HEK293 (cell line): Measurements from ENCODE around the gene KLF2.
A peak's percentile ranks its signal among the peaks of the same experiment; 100 is the strongest.

ENCODE experiments used
- CTCF ChIA-PET: fragments of 350-600 bp; formaldehyde crosslinking; extraction: SDS; loops from one replicate; lab custom pipeline; 2021; ENCODE audit warnings: antibody characterized with exemption; lab: Yijun Ruan, JAX
- POLR2A ChIA-PET: fragments of 300-600 bp; formaldehyde crosslinking; extraction: SDS; loops from one replicate; lab custom pipeline; 2020; ENCODE audit warnings: antibody characterized with exemption, inconsistent platforms; lab: Yijun Ruan, JAX
- H3K27ac ChIP-seq: fragments of 200-500 bp; sonication (Bioruptor generic); 2 replicates; pipeline ENCODE4 v1.5.1; 2014; ENCODE audit warnings: low read depth, low read length, control low read depth, inconsistent platforms; ENCODE audit errors: extremely low read depth
- H3K36me3 ChIP-seq, 2 experiments: fragments of 200-500 bp in 1 of 2; sonication (Bioruptor generic) in 1 of 2; 1 replicate in 1 of 2; 2 replicates in 1 of 2; pipeline ENCODE4 v1.5.1; 2014 to 2017; ENCODE audit warnings: inconsistent platforms in 2 of 2, low read length in 2 of 2; ENCODE audit not compliant: control insufficient read depth in 2 of 2, insufficient read depth in 1 of 2
- H3K4me1 ChIP-seq: fragments of 200-500 bp; sonication (Bioruptor generic); 2 replicates; pipeline ENCODE4 v1.5.1; 2014; ENCODE audit warnings: mild to moderate bottlenecking, low read length, inconsistent platforms; ENCODE audit not compliant: control insufficient read depth, insufficient read depth
- H3K4me3 ChIP-seq: 2 replicates; pipeline ENCODE4 v1.5.1; 2011; ENCODE audit warnings: low read depth, mild to moderate bottlenecking, control low read depth, low read length, moderate library complexity
- H3K9me3 ChIP-seq: fragments of 200-500 bp; sonication (Bioruptor generic); 2 replicates; pipeline ENCODE4 v1.5.1; 2014; ENCODE audit warnings: low read depth, low read length, inconsistent platforms; ENCODE audit not compliant: control insufficient read depth, insufficient read depth
- ZNF169 ChIP-seq: fragments of 450-650 bp; formaldehyde crosslinking; IDR thresholded peaks from 2 replicates; pipeline ENCODE4 v1.5.1; 2016; ENCODE audit warnings: missing biosample characterization, missing genetic modification characterization
- TF ChIP-seq, protein P1 (sequence below): fragments of 450-650 bp; formaldehyde crosslinking; IDR thresholded peaks from 2 replicates; pipeline ENCODE4 v1.5.1; 2017; ENCODE audit warnings: missing biosample characterization, missing genetic modification characterization
- TF ChIP-seq, protein P2 (sequence below): fragments of 450-650 bp; formaldehyde crosslinking; IDR thresholded peaks from 2 replicates; pipeline ENCODE4 v1.5.1; 2016; ENCODE audit warnings: missing biosample characterization, missing genetic modification characterization
- TF ChIP-seq, protein P3 (sequence below): fragments of 450-650 bp; formaldehyde crosslinking; IDR thresholded peaks from 2 replicates; pipeline ENCODE4 v1.5.1; 2016; ENCODE audit warnings: missing biosample characterization, missing genetic modification characterization

The KLF2 gene

DNA sequence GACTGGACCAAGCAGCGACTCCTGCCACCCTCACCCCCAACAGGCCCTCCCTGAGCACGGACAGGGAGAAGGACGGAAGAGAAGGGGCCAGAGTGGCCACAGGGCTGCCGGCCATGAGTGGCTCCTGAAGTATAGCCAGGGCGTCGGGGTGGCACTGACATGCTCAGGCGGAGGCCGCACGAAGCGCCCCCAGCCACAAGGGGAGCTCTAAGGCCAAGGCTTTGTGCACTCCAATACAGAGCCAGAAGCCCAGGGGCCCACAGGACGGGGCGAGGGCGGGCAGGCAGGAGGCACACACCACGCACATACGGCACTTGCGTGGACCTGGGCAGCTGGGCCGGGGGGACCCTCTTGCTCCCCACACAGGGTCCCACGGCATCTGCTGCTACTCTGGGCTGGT is 52.0 kb downstream of the KLF2 start:
- TF ChIP-seq, protein P1, sequence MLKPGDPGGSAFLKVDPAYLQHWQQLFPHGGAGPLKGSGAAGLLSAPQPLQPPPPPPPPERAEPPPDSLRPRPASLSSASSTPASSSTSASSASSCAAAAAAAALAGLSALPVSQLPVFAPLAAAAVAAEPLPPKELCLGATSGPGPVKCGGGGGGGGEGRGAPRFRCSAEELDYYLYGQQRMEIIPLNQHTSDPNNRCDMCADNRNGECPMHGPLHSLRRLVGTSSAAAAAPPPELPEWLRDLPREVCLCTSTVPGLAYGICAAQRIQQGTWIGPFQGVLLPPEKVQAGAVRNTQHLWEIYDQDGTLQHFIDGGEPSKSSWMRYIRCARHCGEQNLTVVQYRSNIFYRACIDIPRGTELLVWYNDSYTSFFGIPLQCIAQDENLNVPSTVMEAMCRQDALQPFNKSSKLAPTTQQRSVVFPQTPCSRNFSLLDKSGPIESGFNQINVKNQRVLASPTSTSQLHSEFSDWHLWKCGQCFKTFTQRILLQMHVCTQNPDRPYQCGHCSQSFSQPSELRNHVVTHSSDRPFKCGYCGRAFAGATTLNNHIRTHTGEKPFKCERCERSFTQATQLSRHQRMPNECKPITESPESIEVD (tag by site-specific recombination) = no peak
- TF ChIP-seq, protein P2, sequence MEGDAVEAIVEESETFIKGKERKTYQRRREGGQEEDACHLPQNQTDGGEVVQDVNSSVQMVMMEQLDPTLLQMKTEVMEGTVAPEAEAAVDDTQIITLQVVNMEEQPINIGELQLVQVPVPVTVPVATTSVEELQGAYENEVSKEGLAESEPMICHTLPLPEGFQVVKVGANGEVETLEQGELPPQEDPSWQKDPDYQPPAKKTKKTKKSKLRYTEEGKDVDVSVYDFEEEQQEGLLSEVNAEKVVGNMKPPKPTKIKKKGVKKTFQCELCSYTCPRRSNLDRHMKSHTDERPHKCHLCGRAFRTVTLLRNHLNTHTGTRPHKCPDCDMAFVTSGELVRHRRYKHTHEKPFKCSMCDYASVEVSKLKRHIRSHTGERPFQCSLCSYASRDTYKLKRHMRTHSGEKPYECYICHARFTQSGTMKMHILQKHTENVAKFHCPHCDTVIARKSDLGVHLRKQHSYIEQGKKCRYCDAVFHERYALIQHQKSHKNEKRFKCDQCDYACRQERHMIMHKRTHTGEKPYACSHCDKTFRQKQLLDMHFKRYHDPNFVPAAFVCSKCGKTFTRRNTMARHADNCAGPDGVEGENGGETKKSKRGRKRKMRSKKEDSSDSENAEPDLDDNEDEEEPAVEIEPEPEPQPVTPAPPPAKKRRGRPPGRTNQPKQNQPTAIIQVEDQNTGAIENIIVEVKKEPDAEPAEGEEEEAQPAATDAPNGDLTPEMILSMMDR (tag by site-specific recombination) = peak; percentile 44; the same call in 1 of the 2 replicates
- TF ChIP-seq, all 188 proteins: peak for 1
- POLR2A ChIA-PET = no interaction called here
- H3K36me3 ChIP-seq = peaks cover 0 to 72% of the 10 kb centered on the region in 2 experiments; a peak in 1 of 3 replicates
- no peak overlapping the region for H3K27ac ChIP-seq
- no peaks in the 10 kb centered on the region for H3K4me1 ChIP-seq
- H3K4me3 ChIP-seq = no peak overlapping the region
- CTCF ChIA-PET = interaction anchor here (0.8 to 2.4 kb wide), 7 partner anchors 10 to 131 kb away, joined by 3 to 12 read pairs (median 6); no protein-coding TSS in a partner anchor
- H3K9me3 ChIP-seq = no peaks in the 10 kb centered on the region

DNA sequence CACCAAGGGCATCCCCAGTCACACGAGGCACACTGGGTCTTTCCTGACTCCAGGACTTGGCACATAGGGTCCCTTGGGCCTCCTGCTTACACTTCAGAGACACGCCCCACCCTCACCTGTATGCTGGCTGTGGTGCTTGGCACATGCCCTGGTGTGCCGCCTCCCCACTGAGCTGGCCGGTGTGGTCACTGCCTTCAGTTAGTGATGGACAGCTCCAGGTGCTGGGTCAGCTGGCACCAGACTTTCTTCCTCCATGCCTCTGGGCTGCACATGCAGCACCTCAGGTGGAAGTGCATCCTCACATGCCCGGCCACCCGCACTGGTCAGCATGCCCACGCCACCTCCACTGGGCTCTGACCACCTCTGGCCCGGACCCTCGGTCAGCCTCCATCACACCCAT is 52.9 kb downstream of the KLF2 start:
- CTCF ChIA-PET = interaction anchor here (0.7 to 2.4 kb wide), 6 partner anchors 10 to 1293 kb away, joined by 3 to 12 read pairs (median 6); no protein-coding TSS in a partner anchor
- TF ChIP-seq ZNF169 (tag by site-specific recombination) = no peak
- TF ChIP-seq, protein P3, sequence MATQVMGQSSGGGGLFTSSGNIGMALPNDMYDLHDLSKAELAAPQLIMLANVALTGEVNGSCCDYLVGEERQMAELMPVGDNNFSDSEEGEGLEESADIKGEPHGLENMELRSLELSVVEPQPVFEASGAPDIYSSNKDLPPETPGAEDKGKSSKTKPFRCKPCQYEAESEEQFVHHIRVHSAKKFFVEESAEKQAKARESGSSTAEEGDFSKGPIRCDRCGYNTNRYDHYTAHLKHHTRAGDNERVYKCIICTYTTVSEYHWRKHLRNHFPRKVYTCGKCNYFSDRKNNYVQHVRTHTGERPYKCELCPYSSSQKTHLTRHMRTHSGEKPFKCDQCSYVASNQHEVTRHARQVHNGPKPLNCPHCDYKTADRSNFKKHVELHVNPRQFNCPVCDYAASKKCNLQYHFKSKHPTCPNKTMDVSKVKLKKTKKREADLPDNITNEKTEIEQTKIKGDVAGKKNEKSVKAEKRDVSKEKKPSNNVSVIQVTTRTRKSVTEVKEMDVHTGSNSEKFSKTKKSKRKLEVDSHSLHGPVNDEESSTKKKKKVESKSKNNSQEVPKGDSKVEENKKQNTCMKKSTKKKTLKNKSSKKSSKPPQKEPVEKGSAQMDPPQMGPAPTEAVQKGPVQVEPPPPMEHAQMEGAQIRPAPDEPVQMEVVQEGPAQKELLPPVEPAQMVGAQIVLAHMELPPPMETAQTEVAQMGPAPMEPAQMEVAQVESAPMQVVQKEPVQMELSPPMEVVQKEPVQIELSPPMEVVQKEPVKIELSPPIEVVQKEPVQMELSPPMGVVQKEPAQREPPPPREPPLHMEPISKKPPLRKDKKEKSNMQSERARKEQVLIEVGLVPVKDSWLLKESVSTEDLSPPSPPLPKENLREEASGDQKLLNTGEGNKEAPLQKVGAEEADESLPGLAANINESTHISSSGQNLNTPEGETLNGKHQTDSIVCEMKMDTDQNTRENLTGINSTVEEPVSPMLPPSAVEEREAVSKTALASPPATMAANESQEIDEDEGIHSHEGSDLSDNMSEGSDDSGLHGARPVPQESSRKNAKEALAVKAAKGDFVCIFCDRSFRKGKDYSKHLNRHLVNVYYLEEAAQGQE (tag by site-specific recombination) = 0 out of 2 replicates have a peak, but pooled peaks have one; percentile 23
- H3K27ac ChIP-seq = no peak overlapping the region
- POLR2A ChIA-PET = interaction anchor here (0.6 kb wide), 1 partner anchor 528 kb away, joined by 3 read pairs; no protein-coding TSS in a partner anchor
- H3K36me3 ChIP-seq = peaks cover 0 to 71% of the 10 kb centered on the region in 2 experiments; a peak in 1 of 3 replicates
- no peak overlapping the region for H3K4me3 ChIP-seq
- H3K9me3 ChIP-seq = no peaks in the 10 kb centered on the region
- H3K4me1 ChIP-seq = no peaks in the 10 kb centered on the region
